Stimulated activated CD4-positive, alpha-beta T cell treated with anti-CD3 and anti-CD28 coated beads, Interleukin-12 subunit alpha, Interleukin-12 subunit beta, amount 100 ng/mL, for 4 hours (primary cell): ENCODE data around the gene MPIG6B.
"Not testable (repeated sequence)": the region's sequence is repeated elsewhere in the genome, so short reads cannot be mapped to it uniquely, and the experiment has no call there.

Source experiments
- DNase-seq: peaks from one replicate; pipeline ENCODE4 v3.0.0-alpha.2; 2020

MPIG6B gene

DNA sequence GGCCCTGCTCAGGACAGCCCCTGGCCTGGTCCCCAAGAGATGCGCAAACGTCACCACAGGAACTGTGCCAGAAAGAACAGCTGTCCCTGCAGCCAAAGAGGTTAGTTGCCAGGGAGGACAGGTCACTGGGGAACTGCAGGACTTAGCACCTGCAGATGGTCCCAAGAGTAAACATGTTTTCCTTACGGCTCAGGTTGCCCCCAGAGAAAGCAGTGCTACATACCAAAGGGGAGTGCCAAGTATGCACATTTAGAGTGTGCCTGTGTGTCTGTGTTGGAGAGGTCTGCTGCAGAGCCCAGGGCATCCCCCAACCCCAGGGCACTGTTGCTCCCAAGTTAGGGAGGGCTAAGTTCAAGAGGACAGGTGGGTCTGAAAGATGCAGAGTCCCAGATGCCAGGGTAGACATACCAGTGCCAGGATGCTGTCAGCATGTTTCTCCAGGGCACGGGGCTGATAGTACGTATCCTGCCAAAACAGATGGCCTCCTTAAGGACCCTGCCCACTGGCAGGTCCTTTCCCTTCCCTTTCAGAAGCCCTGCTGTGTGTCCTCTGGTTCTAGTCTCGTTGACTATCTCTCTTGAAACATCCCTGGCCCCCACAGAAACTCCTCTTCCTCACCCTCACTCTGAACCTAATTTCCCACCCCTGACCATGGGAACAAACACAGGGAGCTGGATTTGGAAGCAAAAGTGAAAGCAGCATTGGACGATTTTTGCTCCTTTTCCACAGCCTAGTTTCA lies 21.3 kb upstream of the MPIG6B start:
- no peak for DNase-seq

DNA sequence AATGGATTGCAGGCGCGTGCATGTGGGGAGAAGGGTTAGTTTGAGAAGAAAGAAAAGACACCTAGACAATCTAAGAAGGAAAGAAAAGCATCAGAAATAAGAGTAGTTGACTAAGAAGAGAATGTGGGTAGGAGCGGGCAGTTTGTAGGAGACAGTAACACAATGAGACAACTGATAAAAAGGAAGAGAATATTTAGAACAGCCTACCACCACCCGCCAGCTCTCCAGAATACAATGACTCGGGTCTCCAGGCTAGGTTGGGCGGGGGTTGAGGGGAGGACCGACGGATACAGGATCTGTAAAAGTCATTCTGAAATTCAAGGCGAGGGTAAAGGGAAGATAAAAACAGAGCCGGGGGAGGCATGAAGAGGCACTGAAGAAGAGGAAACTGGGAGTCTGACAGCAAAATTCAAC lies 20.8 kb upstream of the MPIG6B start:
- peak; percentile 18 for DNase-seq

DNA sequence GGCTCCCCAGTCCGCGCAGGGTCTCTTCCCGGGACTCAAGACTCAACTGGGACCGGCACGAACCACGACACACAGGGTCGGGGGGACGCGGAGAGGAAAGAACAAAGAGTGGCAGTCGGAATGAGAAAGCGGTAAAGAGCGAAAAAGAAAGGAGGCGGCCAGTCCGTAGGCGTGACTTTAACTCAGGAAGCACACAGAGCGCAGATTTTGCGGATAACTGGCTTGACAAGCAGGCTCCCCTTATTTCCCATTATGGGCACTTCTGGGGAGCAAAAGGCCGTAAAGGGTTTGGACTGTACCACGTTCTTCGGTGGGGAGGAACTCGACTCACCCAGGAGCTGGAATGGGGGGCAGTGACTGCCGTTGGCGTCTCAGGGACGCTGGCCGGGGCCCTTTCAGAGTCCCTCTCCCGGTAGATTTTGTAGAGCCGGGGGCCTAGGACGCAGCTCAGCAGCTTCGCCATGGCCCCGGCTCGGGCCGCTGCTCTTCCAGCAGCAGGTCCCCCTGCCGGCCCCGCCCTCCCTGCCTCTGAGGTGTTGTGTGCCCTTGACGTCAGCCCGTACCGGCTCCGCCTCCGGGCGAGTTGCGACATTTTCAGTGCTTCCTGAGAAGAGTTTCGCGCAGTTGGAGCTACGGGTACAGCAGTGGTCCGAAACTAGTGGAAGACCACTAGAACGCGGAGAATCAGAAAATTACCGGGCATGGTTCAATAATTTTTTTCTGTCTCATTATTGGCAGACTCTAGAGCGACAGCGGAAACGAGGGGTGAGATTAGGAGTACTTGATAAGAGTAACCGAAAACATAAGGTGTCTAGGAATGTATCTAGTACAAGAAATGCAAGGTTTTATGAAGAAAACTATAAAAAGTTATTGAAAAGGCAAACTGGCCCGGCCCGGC lies 20.1 kb upstream of the MPIG6B start, which contains the start of gene ABHD16A:
TSS of gene ABHD16A (minus strand) at position 506 of the 898 bp plus-strand sequence. CDS start at position 463, 43 bp downstream.
- peak; percentile 95 for DNase-seq

DNA sequence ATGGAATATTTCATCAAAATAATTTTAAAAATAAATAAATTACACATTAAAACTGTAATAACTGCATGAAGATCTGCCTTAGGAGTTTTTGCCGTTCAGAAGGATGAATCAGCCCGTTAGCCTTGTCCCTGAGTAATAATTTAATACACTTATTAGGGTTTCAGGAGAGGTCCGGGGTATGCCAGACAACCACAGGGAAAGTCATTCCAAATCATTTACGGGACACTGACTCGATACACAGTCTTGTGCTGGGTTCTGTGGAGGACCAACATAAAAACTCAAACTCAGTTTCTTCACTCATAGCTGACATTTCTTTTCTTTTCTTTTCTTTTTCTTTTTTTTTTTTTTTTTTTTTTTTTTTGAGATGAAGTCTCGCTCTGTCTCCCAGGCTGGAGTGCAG lies 17.2 kb upstream of the MPIG6B start:
- no peak for DNase-seq

DNA sequence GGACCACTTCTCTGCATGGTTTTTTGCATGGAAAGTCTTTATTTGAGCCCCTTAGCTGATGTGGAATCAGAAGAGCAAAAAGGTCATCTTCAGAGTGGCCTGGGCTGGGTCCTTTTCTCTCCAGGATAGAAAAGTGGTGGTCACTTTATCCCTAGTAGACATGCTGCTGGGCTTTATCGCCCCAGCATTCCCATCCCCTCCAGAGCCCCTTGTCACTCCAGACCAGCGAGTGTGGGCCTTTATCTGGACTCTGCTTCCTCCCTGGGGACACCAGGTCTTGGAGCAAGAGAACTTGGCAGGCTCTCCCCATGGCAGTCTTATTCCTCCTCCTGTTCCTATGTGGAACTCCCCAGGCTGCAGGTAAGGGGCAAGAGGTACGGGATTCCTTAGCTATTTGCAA lies 16.6 kb upstream of the MPIG6B start, which contains the start of gene LY6G6F:
TSS of gene LY6G6F (plus strand) at position 268 of the 400 bp plus-strand sequence. CDS start at position 309, 41 bp downstream.
- no peak for DNase-seq

DNA sequence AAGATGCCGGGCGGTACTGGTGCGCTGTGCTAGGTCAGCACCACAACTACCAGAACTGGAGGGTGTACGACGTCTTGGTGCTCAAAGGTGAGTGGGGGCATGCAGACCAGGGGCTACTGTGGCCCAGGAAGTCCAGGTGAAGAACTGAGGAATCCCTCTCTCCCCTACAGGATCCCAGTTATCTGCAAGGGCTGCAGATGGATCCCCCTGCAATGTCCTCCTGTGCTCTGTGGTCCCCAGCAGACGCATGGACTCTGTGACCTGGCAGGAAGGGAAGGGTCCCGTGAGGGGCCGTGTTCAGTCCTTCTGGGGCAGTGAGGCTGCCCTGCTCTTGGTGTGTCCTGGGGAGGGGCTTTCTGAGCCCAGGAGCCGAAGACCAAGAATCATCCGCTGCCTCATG lies 15.5 kb upstream of the MPIG6B start:
- DNase-seq: no peak

DNA sequence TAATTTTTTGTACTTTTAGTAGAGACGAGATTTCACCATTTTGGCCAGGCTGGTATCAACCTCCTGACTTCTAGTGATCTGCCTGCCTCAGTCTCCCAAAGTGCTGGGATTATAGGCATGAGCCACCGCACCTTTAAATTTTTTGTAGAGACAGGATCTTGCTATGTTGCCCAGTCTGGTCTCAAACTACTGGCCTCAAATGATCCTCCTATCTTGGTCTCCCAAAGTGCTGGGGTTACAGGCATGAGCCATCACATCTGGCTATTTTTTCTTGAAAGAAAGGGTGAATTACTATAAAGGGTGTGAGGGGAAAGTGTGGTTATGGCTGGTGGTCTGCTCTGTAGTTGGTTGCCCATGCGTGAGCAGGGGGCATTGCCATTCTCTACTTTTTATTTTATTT lies 14.9 kb upstream of the MPIG6B start:
- DNase-seq: no peak

DNA sequence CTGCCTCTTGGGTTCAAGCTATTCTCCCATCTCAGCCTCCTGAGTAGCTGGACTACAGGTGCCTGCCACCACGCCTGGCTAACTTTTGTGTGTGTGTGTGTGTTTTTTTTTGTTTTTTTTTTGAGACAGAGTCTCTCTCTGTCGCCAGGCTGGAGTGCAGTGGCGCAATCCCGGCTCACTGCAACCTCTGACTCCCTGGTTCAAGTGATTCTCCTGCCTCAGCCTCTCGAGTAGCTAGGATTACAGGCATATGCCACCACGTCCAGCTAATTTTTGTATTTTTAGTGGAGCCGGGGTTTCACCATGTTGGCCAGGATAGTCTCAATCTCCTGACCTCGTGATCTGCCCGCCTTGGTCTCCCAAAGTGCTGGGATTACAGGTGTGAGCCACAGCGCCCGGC lies 14.0 kb upstream of the MPIG6B start:
- not testable (repeated sequence) for DNase-seq

DNA sequence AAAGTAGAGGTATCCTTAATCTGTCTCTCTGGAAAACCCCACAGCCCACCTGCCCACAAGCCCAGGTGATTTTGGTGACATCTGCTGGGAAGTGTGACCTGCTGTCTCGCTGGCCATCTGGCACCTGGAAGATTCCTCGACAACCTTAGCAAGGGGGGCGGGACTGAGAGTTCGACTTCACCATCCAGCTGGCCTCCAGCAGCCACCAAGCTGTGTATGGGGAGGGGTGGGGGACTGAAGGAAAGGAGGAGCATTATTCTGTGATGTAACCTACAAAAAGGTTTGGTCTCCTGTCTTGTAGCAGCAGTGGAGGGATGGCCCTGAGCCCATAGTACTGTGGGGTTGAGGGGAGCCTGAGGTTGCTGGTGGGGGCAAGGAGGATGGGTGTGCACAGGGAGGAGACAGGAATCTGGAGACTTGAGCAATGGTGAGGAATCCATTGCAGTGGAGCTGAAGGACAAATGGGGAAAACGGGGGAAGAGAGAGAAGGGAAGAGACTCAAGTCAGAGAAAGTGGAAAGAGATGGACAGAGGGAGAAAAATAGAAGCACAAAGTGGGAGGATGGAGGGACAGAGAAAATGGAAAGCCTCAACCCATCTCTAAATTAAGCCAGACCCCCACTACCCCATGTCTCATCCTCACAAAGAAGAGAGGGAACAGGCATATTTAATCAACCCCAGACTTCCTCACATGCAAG lies 12.5 kb upstream of the MPIG6B start:
- no peak for DNase-seq

DNA sequence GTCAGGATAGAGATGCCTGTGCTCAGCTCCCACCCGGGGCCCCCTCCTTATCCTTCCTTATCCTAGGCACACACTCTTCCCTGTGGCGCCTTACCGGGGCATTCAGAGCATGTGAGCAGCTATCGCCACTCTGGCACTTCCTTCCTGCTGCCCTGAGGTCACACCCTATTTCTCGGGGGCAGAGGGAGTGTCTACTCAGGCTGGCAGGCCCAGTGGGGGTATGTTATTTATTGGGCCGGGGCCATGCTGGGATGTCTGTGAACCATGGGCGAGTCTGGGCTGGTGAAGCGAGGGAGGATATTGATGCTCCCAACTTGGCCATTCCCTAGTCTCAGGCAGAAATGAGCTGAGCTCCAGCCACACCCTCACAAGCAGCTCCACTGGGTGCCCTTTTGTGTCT lies 11.9 kb upstream of the MPIG6B start:
- DNase-seq: no peak

DNA sequence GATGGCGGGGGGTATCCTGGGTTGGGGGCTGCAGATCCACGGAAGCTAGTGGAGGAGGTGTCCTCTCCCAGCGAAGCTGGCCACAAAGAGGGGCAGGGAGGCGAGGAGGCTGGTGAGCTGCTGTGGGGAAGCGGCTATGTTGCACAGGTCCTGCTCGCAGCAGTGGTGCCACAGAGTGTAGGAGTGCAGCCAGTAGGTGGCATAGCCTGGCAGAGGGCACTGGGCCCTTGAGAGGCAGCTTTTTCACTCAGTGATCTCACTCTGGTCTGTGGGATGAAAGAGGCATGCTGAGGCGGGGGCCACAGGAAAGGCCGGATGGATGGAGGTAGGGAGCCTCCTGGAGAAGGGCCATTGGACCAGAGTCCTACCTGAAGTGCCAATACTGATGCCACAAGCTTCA lies 10.9 kb upstream of the MPIG6B start:
- no peak for DNase-seq

DNA sequence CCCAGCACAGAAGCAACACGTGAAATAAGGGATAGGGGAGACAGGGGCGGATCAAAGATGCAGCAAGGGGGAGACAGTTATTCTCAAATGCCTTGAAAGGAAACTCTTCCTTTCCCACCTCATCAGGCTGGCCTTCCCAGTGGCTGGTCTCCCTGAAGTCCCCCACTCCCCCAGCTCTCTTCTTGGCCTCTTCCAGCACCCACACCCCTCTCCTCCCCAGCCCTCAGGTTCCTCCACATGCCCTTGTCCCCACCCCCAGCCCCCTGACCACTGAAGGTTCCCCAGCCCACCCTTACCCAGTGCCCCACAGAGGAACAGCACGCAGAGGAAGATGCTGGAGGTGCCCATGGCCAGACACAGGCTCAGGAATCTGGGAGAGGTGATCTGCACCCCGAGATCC lies 9.7 kb upstream of the MPIG6B start:
- DNase-seq: no peak

DNA sequence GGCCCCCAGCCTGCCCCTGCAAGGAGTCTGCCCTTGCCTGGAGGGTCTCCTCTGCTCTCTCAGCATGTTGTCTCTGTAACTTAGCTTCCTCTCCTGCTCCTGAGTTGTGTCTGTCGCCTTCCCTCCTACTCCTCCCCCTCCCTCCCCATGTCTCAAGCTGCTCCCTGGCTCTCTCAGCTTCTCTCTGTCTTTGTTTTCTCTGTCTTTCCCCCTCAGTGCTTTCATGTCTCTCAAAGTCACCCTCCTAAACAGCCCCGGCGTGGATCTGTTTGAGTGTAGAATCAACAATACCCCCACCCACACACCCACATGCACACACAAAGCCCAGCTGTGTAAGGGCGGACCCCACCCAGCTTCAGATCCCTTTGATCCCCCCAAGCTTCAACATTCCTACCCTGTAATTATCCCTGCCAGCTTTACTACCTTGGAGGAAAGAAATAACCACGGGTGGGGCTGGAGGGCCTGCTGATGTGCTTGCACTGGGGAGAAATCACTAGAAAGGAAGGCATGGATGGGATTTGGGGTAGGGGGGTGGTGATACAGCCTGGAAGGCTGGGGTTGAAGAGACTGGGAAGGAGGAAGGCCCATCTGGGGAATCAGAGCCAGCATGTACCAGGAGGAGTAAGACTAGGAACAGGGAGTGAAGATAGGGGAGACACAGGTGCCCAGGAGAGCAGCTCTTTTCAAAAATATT lies 9.0 kb upstream of the MPIG6B start:
- no peak for DNase-seq

DNA sequence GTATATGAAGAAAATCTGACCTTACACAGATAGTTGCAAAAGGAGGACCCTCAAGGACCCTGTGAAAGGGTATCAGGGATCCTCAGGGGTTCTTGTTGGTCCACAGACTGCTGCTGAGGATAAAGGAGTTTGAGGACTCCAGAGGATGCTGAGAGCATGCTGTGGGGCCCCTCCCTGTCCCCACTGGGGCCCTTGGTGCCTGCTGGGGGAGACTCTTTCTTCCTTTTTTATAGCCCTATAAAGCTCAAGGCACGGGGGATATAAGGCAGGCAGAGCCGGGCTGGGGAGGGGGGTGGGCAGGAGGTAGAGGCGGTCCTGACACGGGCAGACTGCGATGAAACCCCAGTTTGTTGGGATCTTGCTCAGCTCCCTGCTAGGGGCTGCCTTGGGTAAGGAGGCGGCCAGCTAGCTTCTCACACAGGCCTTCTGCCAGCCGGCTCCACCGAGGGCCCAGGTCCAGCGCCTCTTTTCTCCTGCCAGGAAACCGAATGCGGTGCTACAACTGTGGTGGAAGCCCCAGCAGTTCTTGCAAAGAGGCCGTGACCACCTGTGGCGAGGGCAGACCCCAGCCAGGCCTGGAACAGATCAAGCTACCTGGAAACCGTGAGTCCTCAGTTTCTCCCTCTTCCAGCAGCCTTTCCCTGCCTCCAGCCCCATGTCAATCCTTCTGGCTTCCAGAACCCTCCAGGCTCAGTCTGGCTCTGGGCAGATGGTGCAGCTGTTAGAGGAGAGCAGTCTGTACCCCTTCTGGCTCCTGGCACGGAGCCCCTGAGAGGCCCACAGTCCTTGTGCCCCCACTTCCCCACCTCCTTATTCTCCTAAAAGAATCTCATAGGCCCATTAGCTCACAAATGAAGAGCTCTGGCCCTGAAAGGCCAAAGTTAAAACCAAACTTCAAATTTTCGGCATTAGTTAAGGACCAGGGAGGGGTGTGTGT lies 7.9 kb upstream of the MPIG6B start, which contains the start of gene LY6G6D:
TSS of gene LY6G6D (plus strand) at position 327 of the 937 bp plus-strand sequence. CDS start at position 335, 8 bp downstream.
- DNase-seq: no peak

DNA sequence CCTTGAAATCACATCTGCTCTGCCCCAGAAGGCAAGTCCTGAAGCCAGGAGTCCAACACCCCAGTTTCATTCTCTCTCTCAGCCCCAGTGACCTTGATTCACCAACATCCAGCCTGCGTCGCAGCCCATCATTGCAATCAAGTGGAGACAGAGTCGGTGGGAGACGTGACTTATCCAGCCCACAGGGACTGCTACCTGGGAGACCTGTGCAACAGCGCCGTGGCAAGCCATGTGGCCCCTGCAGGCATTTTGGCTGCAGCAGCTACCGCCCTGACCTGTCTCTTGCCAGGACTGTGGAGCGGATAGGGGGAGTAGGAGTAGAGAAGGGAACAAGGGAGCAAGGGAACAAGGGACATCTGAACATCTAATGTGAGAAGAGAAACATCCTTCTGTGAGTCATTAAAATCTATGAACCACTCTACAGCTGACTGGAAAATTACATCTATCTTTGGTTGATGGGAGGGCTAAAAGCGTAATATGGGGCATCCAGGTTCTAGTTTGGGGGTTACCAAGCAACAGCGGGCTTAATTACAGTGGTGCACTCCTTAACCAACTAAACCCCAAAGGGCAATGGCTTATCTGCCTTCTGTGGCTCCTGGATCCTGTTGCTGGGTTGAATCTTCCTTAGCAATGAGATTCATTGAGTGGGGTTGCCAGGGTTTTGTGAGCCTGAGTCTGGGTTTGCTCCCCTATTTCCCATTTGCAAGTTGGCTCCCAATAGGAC lies 5.5 kb upstream of the MPIG6B start:
- no peak for DNase-seq

DNA sequence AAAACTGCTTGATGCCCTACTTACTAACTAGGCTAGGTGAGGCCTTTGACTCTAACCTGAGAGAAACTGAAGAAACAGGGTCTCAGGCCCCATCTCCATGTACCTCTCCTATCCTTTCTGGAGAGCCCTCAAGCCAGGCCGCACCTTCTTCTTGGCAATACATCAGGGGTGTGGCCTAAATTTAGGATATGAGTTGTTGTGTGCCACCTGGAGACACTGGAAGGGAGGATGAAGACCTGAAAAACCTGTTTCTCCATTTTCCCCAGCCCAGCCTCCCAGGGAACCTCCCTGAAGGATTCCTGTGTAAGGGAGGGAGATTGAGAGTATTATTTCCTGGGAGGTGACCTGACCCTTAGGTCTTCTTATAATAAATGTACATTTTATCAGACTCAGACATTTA lies 4.9 kb upstream of the MPIG6B start:
- no peak for DNase-seq

DNA sequence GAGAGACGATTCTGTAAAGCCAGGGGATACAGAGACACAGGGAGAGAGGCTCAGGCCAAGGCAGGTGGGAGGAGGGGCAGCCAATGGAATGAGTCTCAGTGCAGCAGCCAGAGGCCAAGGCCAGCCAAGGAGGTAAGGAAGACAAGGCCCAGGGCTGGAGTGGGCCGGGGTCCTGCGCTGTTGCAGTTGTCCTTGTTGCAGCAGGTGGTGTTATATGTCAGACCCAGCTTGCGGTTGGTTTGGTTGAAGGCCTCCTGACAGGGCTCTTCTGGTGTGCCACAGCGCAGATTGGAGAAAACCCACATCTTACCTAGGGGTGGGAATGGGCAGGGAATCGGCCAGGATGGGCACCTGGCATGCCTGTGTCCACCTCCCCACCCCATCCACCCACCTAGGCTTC lies 4.2 kb upstream of the MPIG6B start:
- no peak for DNase-seq

DNA sequence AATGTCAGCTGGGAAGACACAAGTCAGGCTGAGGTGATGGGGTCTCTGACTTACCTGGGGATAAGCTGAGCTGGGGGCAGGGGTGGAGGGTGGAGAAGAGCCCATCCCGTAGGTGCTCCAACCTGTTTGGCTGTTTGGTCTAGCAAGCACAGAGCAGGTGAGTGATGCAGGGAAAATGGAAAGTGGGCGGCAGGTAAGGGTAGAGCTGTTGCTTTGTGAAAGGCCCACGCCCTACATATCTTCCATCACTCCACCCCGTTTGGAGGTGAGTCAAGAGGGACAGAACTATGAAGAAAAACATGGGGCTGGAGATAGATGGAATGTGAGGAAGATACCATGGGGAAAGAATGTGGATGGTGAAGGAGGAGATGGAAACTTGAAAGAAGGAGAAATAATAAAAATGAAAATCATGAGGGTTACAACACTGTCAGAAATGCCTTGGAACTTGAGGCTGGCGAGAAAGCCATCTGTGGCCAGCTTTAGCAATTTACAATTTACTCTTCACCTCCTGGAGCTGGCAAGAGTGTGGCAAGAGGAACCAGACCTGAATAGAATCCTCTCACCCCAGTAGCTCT lies 2.9 kb upstream of the MPIG6B start:
- no peak for DNase-seq

DNA sequence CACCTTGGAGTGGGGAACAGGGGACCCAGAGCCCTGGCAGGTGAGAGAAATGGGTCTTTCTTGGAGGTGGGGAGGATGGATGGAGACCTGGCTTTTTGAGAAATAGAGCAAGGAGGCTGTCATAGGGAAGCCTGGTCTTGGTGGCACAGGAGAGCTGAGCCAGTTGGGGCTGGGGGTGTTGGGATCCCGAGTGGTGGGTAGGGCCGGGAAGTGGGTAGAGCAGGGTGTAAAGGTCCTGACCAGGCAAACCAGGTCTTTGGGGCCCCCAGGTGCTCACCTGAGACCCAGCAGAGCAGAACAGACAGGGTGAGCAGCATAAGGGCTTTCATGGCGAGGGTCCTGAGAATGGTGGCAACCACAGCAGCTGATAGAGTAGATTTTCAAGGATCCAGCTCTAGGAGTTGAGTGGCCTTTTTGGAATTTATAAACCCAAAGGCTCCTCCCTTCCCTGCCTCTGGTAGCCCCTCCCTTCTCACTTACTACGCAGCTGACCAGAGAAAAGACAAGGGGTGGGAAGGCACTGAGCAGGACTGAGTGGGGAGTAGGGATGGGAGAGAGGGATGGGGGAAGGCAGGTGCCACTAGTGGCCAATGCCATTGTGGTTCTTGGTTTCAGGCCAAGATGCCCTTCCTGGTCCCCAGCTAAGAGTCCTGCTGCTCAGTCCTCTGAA lies 1.7 kb upstream of the MPIG6B start, which contains the start of gene LY6G6C:
TSS of gene LY6G6C (minus strand) at position 396 of the 670 bp plus-strand sequence. CDS start at position 329, 67 bp downstream.
- no peak for DNase-seq

DNA sequence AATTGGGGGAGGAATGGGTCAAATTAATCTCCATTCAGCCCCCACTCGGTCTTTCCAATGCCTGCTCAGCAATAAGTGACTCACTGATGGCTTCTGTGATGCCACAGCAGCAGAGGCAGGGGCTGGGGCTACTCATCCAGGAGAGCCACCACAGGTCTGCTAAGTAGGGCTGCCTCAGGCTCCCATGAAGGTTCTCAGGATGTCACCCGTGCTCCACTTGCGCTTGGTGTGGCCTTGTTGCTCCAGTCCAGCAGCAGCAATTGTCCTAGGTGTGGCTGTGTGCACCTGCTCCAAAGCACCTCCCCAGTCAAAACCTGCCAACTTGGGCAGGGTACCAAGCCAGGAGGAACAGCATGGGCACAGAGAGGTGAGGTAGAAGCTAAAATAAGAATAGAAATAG lies 1.0 kb upstream of the MPIG6B start:
- DNase-seq: no peak
